ENCODE data around the gene FOXP1. TPM values are rescaled to one million over a fixed set of nuclear protein-coding genes. Genes with fewer than 3 reads are reported as not detected.

FOXP1 gene
- total and polyA plus RNA-seq, 8 donors: 95.1 to 143 (median 123) TPM

DNA sequence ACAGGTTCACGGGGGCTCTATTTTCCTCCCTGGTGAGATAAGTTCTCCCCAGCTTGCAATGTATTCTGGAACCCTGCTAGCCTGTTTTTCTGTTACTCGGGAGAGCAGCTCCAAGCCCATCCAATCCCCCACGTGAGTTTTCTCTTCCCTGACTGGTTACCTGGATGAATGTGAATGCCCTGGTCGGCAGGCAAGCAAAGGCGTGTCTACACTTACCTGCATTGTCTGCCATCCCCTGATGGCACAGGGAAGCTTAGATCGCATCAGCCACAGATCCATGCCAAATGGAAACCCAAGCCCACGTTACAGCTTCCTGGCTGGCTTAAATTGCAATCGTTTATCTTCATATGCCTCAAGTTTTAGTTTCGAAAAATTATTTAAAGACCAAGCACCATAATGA, 149.9 kb downstream of the FOXP1 start:
- ATAC-seq (no peak), DNase-seq (no peak)
- Histone ChIP-seq H3K9me3 (no peaks in the 10 kb centered on the region), H3K27me3 (no peaks in the 10 kb centered on the region), H3K27ac (peak overlapping the region in 1 of 2 donors; percentile 24), H3K4me3 (no peak overlapping the region), H3K4me1 (peaks cover 5 to 22% of the 10 kb centered on the region in 2 donors), H3K36me3 (no peaks in the 10 kb centered on the region)
- intact Hi-C loops (cut with DNase I): no loop called here
- TF ChIP-seq, protein P1, sequence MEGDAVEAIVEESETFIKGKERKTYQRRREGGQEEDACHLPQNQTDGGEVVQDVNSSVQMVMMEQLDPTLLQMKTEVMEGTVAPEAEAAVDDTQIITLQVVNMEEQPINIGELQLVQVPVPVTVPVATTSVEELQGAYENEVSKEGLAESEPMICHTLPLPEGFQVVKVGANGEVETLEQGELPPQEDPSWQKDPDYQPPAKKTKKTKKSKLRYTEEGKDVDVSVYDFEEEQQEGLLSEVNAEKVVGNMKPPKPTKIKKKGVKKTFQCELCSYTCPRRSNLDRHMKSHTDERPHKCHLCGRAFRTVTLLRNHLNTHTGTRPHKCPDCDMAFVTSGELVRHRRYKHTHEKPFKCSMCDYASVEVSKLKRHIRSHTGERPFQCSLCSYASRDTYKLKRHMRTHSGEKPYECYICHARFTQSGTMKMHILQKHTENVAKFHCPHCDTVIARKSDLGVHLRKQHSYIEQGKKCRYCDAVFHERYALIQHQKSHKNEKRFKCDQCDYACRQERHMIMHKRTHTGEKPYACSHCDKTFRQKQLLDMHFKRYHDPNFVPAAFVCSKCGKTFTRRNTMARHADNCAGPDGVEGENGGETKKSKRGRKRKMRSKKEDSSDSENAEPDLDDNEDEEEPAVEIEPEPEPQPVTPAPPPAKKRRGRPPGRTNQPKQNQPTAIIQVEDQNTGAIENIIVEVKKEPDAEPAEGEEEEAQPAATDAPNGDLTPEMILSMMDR (IDR thresholded peaks at IDR 0.05): no peak

- H3K36me3 ChIP-seq: no peaks in the 10 kb centered on the region
- intact Hi-C loops (cut with DNase I): no loop called here
Observed at GRCh38 chr3:71432044-71432975, 151.2 kb downstream of the FOXP1 start.

GRCh38 chr3:71430941-71431552, 152.5 kb downstream of the FOXP1 start:
- Histone ChIP-seq H3K4me3 (no peak overlapping the region), H3K4me1 (peaks cover 10 to 26% of the 10 kb centered on the region in 2 donors), H3K9me3 (no peaks in the 10 kb centered on the region), H3K36me3 (no peaks in the 10 kb centered on the region), H3K27me3 (no peaks in the 10 kb centered on the region), H3K27ac (no peak overlapping the region)
- peak; percentile 74 for ATAC-seq
- no peak for DNase-seq
- intact Hi-C loops (cut with DNase I): no loop called here
- TF ChIP-seq, protein P1 (IDR thresholded peaks at IDR 0.05): no peak

More at GRCh38 chr3:71432044-71432975, 151.2 kb downstream of the FOXP1 start:
- H3K4me1 ChIP-seq: peaks cover 10 to 26% of the 10 kb centered on the region in 2 donors
- DNase-seq (no peak), ATAC-seq (peak; percentile 33)
- H3K4me3 ChIP-seq: no peak overlapping the region
- TF ChIP-seq, protein P1 (IDR thresholded peaks at IDR 0.05): no peak
- H3K9me3 ChIP-seq: no peaks in the 10 kb centered on the region
- H3K27me3 ChIP-seq: no peaks in the 10 kb centered on the region
- H3K27ac ChIP-seq: peak overlapping the region in 1 of 2 donors; percentile 24

DNA sequence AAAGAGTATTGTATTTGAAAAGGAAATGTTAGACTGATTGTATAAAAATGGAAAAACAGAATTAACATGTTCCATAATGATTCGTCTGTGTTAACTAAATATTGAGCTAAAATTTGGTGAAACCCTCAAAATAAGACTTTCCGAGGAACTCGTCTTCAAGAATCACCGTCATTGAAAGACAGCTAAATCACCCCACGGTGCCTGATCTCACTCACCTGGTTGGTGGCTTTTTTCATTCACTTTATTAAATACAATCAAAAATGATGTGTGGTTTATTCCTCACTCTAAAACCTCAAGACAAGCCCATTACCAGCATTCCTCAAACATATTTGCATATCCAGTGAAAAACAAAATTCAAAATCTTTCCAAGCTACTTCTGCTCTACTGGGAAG, 153.9 kb downstream of the FOXP1 start:
- H3K9me3 ChIP-seq: no peaks in the 10 kb centered on the region
- TF ChIP-seq, protein P1 (IDR thresholded peaks at IDR 0.05): no peak
- H3K27ac ChIP-seq: no peak overlapping the region
- DNase-seq (no peak), ATAC-seq (no peak)
- H3K4me3 ChIP-seq: no peak overlapping the region
- peaks cover 10 to 26% of the 10 kb centered on the region in 2 donors for H3K4me1 ChIP-seq
- H3K27me3 ChIP-seq: no peaks in the 10 kb centered on the region
- H3K36me3 ChIP-seq: no peaks in the 10 kb centered on the region
- intact Hi-C loops (cut with DNase I): no loop called here
